Measurements from ENCODE around the gene DNAI1.

DNAI1 gene

GRCh38 chr9:34520505-34521385 lies 62.1 kb downstream of the DNAI1 start:
- no peak for TF ChIP-seq GATA2 (IDR thresholded peaks at IDR 0.05; ENCODE audit: low read depth, low read length)
- no peak for TF ChIP-seq GATA3 (IDR thresholded peaks at IDR 0.05; ENCODE audit: low read depth, low read length)

- TF ChIP-seq GATA2 (IDR thresholded peaks at IDR 0.05; ENCODE audit: low read depth, low read length) (no peak), GATA3 (IDR thresholded peaks at IDR 0.05; ENCODE audit: low read depth, low read length) (no peak)
Measured at GRCh38 chr9:34521406-34522045, 62.9 kb downstream of the DNAI1 start.

- TF ChIP-seq GATA2 (IDR thresholded peaks at IDR 0.05; ENCODE audit: low read depth, low read length) (no peak; the same call in 1 of the 2 replicates), GATA3 (IDR thresholded peaks at IDR 0.05; ENCODE audit: low read depth, low read length) (no peak)
Measured at GRCh38 chr9:34522091-34522887, 63.7 kb downstream of the DNAI1 start.

GRCh38 chr9:34522971-34523797 lies 64.6 kb downstream of the DNAI1 start, which contains the start of gene ENHO:
ENHO (minus strand) TSS chr9:34522990; CDS start chr9:34521695, 1,295 bp downstream.
- no peak for TF ChIP-seq GATA2 (IDR thresholded peaks at IDR 0.05; ENCODE audit: low read depth, low read length)
- no peak for TF ChIP-seq GATA3 (IDR thresholded peaks at IDR 0.05; ENCODE audit: low read depth, low read length)

- TF ChIP-seq GATA3 (IDR thresholded peaks at IDR 0.05; ENCODE audit: low read depth, low read length) = no peak
- no peak for TF ChIP-seq GATA2 (IDR thresholded peaks at IDR 0.05; ENCODE audit: low read depth, low read length)
Measured at GRCh38 chr9:34524349-34524748, 65.7 kb downstream of the DNAI1 start.

- TF ChIP-seq GATA2 (IDR thresholded peaks at IDR 0.05; ENCODE audit: low read depth, low read length) (no peak), GATA3 (IDR thresholded peaks at IDR 0.05; ENCODE audit: low read depth, low read length) (no peak)
Measured at GRCh38 chr9:34526026-34526425, 67.4 kb downstream of the DNAI1 start.

GRCh38 chr9:34536685-34537084 lies 78.1 kb downstream of the DNAI1 start:
- TF ChIP-seq GATA2 (IDR thresholded peaks at IDR 0.05; ENCODE audit: low read depth, low read length) (no peak), GATA3 (IDR thresholded peaks at IDR 0.05; ENCODE audit: low read depth, low read length) (no peak)

- TF ChIP-seq GATA3 (IDR thresholded peaks at IDR 0.05; ENCODE audit: low read depth, low read length) (no peak), GATA2 (IDR thresholded peaks at IDR 0.05; ENCODE audit: low read depth, low read length) (no peak)
Measured at GRCh38 chr9:34540827-34541226, 82.2 kb downstream of the DNAI1 start.

- TF ChIP-seq GATA3 (IDR thresholded peaks at IDR 0.05; ENCODE audit: low read depth, low read length) (no peak), GATA2 (IDR thresholded peaks at IDR 0.05; ENCODE audit: low read depth, low read length) (no peak)
Measured at GRCh38 chr9:34541540-34541939, 82.9 kb downstream of the DNAI1 start.

- TF ChIP-seq GATA3 (IDR thresholded peaks at IDR 0.05; ENCODE audit: low read depth, low read length) = no peak
- no peak for TF ChIP-seq GATA2 (IDR thresholded peaks at IDR 0.05; ENCODE audit: low read depth, low read length)
Measured at GRCh38 chr9:34544035-34544434, 85.4 kb downstream of the DNAI1 start.

- TF ChIP-seq GATA2 (IDR thresholded peaks at IDR 0.05; ENCODE audit: low read depth, low read length) (no peak), GATA3 (IDR thresholded peaks at IDR 0.05; ENCODE audit: low read depth, low read length) (no peak)
Measured at GRCh38 chr9:34545497-34545896, 86.9 kb downstream of the DNAI1 start.

GRCh38 chr9:34546102-34546833 lies 87.7 kb downstream of the DNAI1 start:
- no peak for TF ChIP-seq GATA3 (IDR thresholded peaks at IDR 0.05; ENCODE audit: low read depth, low read length)
